Caco-2 (cell line): ENCODE results near the gene ULK2. TPM values are rescaled to one million over a fixed set of nuclear protein-coding genes. Genes with fewer than 3 reads are reported as not detected.
A peak's percentile ranks its signal among the peaks of the same experiment; 100 is the strongest.

ENCODE experiments used
- BruUV-seq: library from RNA; stranded (reverse); fragments of 400-500 nt; replicated peaks from 2 replicates; lab custom pipeline; 2021; lab: Mats Ljungman, UMichigan
- CTCF ChIA-PET: fragments of 300-600 bp; sonication (Branson Sonifier 250); formaldehyde crosslinking; loops from one replicate; lab custom pipeline; 2022; ENCODE audit warnings: antibody characterized with exemption; lab: Charles Lee
- POLR2A ChIA-PET: fragments of 300-600 bp; sonication (Branson Sonifier 250); formaldehyde crosslinking; loops from one replicate; lab custom pipeline; 2022; ENCODE audit warnings: antibody characterized with exemption; lab: Charles Lee
- DNase-seq, 2 experiments: peaks; one replicate each; pipeline versions ENCODE4 v3.0.0 to v3.0.0-alpha.2; 2020 to 2022
- H3K27me3 ChIP-seq: replicated peaks from 2 replicates; pipeline ENCODE4 v1.6.0; 2011; ENCODE audit warnings: low read length; ENCODE audit not compliant: control insufficient read depth, insufficient read depth
- H3K36me3 ChIP-seq: 2 replicates; pipeline ENCODE4 v1.5.1; 2011; ENCODE audit warnings: low read length; ENCODE audit not compliant: control insufficient read depth, insufficient read depth
- H3K4me1 ChIP-seq: fragments of 250-450 bp; sonication (Bioruptor Pico); 2 replicates; pipeline ENCODE4 v1.5.1; 2020; ENCODE audit warnings: mild to moderate bottlenecking
- H3K4me3 ChIP-seq: 2 replicates; pipeline ENCODE4 v1.5.1; 2011; ENCODE audit warnings: low read depth, mild to moderate bottlenecking, control low read depth, low read length
- H3K9me3 ChIP-seq: fragments of 250-450 bp; sonication (Bioruptor Pico); 2 replicates; pipeline ENCODE4 v1.5.1; 2020; ENCODE audit warnings: mild to moderate bottlenecking, moderate library complexity
- H3K27ac Mint-ChIP-seq: one replicate; pipeline ENCODE4 v1.8.0; 2022; ENCODE audit warnings: mixed read lengths; ENCODE audit not compliant: unreplicated experiment
- H3K27me3 Mint-ChIP-seq: one replicate; pipeline ENCODE4 v1.8.0; 2022; ENCODE audit warnings: mixed read lengths; ENCODE audit not compliant: insufficient read depth, unreplicated experiment
- H3K36me3 Mint-ChIP-seq: one replicate; pipeline ENCODE4 v1.8.0; 2022; ENCODE audit warnings: mild to moderate bottlenecking, mixed read lengths; ENCODE audit not compliant: insufficient read depth, unreplicated experiment
- H3K4me1 Mint-ChIP-seq: one replicate; pipeline ENCODE4 v1.8.0; 2022; ENCODE audit warnings: low read depth, mixed read lengths; ENCODE audit not compliant: unreplicated experiment
- H3K4me3 Mint-ChIP-seq: one replicate; pipeline ENCODE4 v1.8.0; 2022; ENCODE audit warnings: mild to moderate bottlenecking, moderate library complexity, mixed read lengths; ENCODE audit not compliant: unreplicated experiment
- H3K9me3 Mint-ChIP-seq: one replicate; pipeline ENCODE4 v1.8.0; 2022; ENCODE audit warnings: mixed read lengths; ENCODE audit not compliant: unreplicated experiment
- intact Hi-C: fragments of 100-400 bp; cut with micrococcal nuclease; formaldehyde crosslinking; loops from one replicate; pipeline ENCODE4 v1.10.0; 2022; ENCODE audit not compliant: unreplicated experiment
- total RNA-seq: library from RNA; stranded (reverse); gene quantifications from 2 replicates; pipeline ENCODE4 v1.2.3, GENCODE V29; 2022
- TF ChIP-seq, protein P1 (sequence below), 2 experiments: fragments of 200-600 bp in 1 of 2; IDR thresholded peaks; 1 replicate in 1 of 2; 2 replicates in 1 of 2; pipeline versions ENCODE4 v1.5.1 to v1.8.0; 2011 to 2022; ENCODE audit warnings: antibody characterized with exemption in 1 of 2, control low read depth in 1 of 2, inconsistent platforms in 1 of 2, low read depth in 1 of 2, low read length in 1 of 2, mild to moderate bottlenecking in 1 of 2, moderate library complexity in 1 of 2; ENCODE audit not compliant: insufficient read depth in 1 of 2, severe bottlenecking in 1 of 2, unreplicated experiment in 1 of 2

Gene ULK2
- total RNA-seq, 1 experiment from 2014 or later, result 9.2 TPM

GRCh38 chr17:19753051-19753509 is 114.7 kb downstream of the ULK2 start:
- CTCF ChIA-PET, result interaction anchor here (1.3 kb wide), 1 partner anchor 9 kb away, joined by 5 read pairs; no protein-coding TSS in a partner anchor
- Mint-ChIP-seq H3K9me3 (no peaks in the 10 kb centered on the region), H3K27ac (no peak overlapping the region), H3K4me1 (peaks cover 23% of the 10 kb centered on the region), H3K27me3 (no peaks in the 10 kb centered on the region), H3K4me3 (no peak overlapping the region), H3K36me3 (peaks cover 4% of the 10 kb centered on the region)
- POLR2A ChIA-PET, result no interaction called here
- H3K4me3 ChIP-seq, result no peak overlapping the region
- no peaks in the 10 kb centered on the region for H3K9me3 ChIP-seq
- H3K36me3 ChIP-seq, result no peaks in the 10 kb centered on the region
- H3K27me3 ChIP-seq, result no peaks in the 10 kb centered on the region
- peaks cover 26% of the 10 kb centered on the region for H3K4me1 ChIP-seq
- DNase-seq, result no peak
- intact Hi-C loops, result no loop called here
- BruUV-seq, result no TSS peak
- TF ChIP-seq, protein P1, sequence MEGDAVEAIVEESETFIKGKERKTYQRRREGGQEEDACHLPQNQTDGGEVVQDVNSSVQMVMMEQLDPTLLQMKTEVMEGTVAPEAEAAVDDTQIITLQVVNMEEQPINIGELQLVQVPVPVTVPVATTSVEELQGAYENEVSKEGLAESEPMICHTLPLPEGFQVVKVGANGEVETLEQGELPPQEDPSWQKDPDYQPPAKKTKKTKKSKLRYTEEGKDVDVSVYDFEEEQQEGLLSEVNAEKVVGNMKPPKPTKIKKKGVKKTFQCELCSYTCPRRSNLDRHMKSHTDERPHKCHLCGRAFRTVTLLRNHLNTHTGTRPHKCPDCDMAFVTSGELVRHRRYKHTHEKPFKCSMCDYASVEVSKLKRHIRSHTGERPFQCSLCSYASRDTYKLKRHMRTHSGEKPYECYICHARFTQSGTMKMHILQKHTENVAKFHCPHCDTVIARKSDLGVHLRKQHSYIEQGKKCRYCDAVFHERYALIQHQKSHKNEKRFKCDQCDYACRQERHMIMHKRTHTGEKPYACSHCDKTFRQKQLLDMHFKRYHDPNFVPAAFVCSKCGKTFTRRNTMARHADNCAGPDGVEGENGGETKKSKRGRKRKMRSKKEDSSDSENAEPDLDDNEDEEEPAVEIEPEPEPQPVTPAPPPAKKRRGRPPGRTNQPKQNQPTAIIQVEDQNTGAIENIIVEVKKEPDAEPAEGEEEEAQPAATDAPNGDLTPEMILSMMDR (IDR thresholded peaks at IDR 0.05; ENCODE audit: insufficient read depth in 1 of 2, low read depth in 1 of 2, low read length in 1 of 2, severe bottlenecking in 1 of 2, unreplicated experiment in 1 of 2), result no peak

- Histone ChIP-seq H3K27me3 (no peaks in the 10 kb centered on the region), H3K36me3 (no peaks in the 10 kb centered on the region), H3K9me3 (no peaks in the 10 kb centered on the region), H3K4me3 (no peak overlapping the region), H3K4me1 (peaks cover 33% of the 10 kb centered on the region)
- TF ChIP-seq, protein P1 (IDR thresholded peaks at IDR 0.05; ENCODE audit: insufficient read depth in 1 of 2, low read depth in 1 of 2, low read length in 1 of 2, severe bottlenecking in 1 of 2, unreplicated experiment in 1 of 2), result no peak
- no peak overlapping the region for H3K4me3 Mint-ChIP-seq
- H3K27ac Mint-ChIP-seq, result no peak overlapping the region
- CTCF ChIA-PET, result interaction anchor here (0.6 to 1.3 kb wide), 3 partner anchors 10 to 165 kb away, joined by 3 to 5 read pairs (median 3); partner anchors contain the start of gene ALDH3A2
- POLR2A ChIA-PET, result no interaction called here
- no peaks in the 10 kb centered on the region for H3K9me3 Mint-ChIP-seq
- H3K4me1 Mint-ChIP-seq, result peaks cover 29% of the 10 kb centered on the region
- intact Hi-C loops, result no loop called here
- H3K36me3 Mint-ChIP-seq, result peaks cover 4% of the 10 kb centered on the region
- DNase-seq, result no peak
- H3K27me3 Mint-ChIP-seq, result no peaks in the 10 kb centered on the region
- BruUV-seq, result no TSS peak
These were observed 115.3 kb downstream of the ULK2 start for GRCh38 chr17:19752216-19753050.

- Mint-ChIP-seq H3K36me3 (peaks cover 4% of the 10 kb centered on the region), H3K4me1 (peaks cover 31% of the 10 kb centered on the region), H3K27ac (peak overlapping the region; percentile 1), H3K4me3 (no peak overlapping the region), H3K27me3 (no peaks in the 10 kb centered on the region), H3K9me3 (no peaks in the 10 kb centered on the region)
- ChIA-PET CTCF (no interaction called here), POLR2A (no interaction called here)
- no TSS peak for BruUV-seq
- DNase-seq, result no peak
- H3K4me3 ChIP-seq, result no peak overlapping the region
- H3K4me1 ChIP-seq, result peaks cover 40% of the 10 kb centered on the region
- TF ChIP-seq, protein P1 (IDR thresholded peaks at IDR 0.05; ENCODE audit: insufficient read depth in 1 of 2, low read depth in 1 of 2, low read length in 1 of 2, severe bottlenecking in 1 of 2, unreplicated experiment in 1 of 2), result no peak
- H3K9me3 ChIP-seq, result no peaks in the 10 kb centered on the region
- H3K27me3 ChIP-seq, result no peaks in the 10 kb centered on the region
- intact Hi-C loops, result no loop called here
- no peaks in the 10 kb centered on the region for H3K36me3 ChIP-seq
These were observed 116.9 kb downstream of the ULK2 start for GRCh38 chr17:19750835-19751234.
